Naive thymus-derived CD4-positive, alpha-beta T cell (primary cell): ENCODE data around the gene TSPAN3. TPM values are rescaled to one million over a fixed set of nuclear protein-coding genes. Genes with fewer than 3 reads are reported as not detected.
A peak's percentile ranks its signal among the peaks of the same experiment; 100 is the strongest.

Experiments used
- ATAC-seq: fragments of 150-1000 bp; cut with Tn5 transposase; 2 replicates; pipeline ENCODE4 v1.10.0; 2021; ENCODE audit warnings: mild to moderate bottlenecking, moderate library complexity
- CTCF ChIA-PET: fragments of 350-600 bp; sonication (Branson Sonifier 250); formaldehyde crosslinking; loops from one replicate; lab custom pipeline; 2021; ENCODE audit warnings: antibody characterized with exemption; lab: Charles Lee
- POLR2A ChIA-PET: fragments of 350-600 bp; sonication (Branson Sonifier 250); formaldehyde crosslinking; loops from one replicate; lab custom pipeline; 2021; ENCODE audit warnings: antibody characterized with exemption, inconsistent platforms; lab: Charles Lee
- DNase-seq, 9 donors: peaks; one replicate each; pipeline versions ENCODE4 v3.0.0 to v3.0.0-alpha.2; 2020 to 2022; ENCODE audit warnings: mixed read lengths in 1 of 9
- H3K27ac ChIP-seq: one replicate; pipeline ENCODE4 v1.7.0; 2013; ENCODE audit warnings: mild to moderate bottlenecking, low read depth, low read length, moderate library complexity
- H3K27me3 ChIP-seq, 2 donors: one replicate each; pipeline ENCODE4 v1.7.0; 2013; ENCODE audit warnings: low read length in 2 of 2, mild to moderate bottlenecking in 2 of 2, moderate library complexity in 2 of 2; ENCODE audit not compliant: control insufficient read depth in 2 of 2, insufficient read depth in 2 of 2
- H3K36me3 ChIP-seq, 3 experiments: 1 replicate in 2 of 3; 2 replicates in 1 of 3; pipeline ENCODE4 v1.7.0; 2013; ENCODE audit warnings: low read length in 3 of 3, mild to moderate bottlenecking in 3 of 3, moderate library complexity in 1 of 3; ENCODE audit not compliant: insufficient read depth in 3 of 3, control insufficient read depth in 2 of 3
- H3K4me1 ChIP-seq, 2 donors: one replicate each; pipeline ENCODE4 v1.7.0; 2013; ENCODE audit warnings: low read length in 2 of 2, mild to moderate bottlenecking in 2 of 2, moderate library complexity in 1 of 2; ENCODE audit not compliant: control insufficient read depth in 2 of 2, insufficient read depth in 2 of 2
- H3K4me3 ChIP-seq: 2 replicates; pipeline ENCODE4 v1.7.0; 2013; ENCODE audit warnings: mild to moderate bottlenecking, low read length
- H3K9me3 ChIP-seq, 3 experiments: 1 replicate in 2 of 3; 2 replicates in 1 of 3; pipeline ENCODE4 v1.7.0; 2013; ENCODE audit warnings: low read length in 3 of 3; ENCODE audit not compliant: control insufficient read depth in 2 of 3
- H3K27ac Mint-ChIP-seq, 9 donors: one replicate each; pipeline ENCODE4 v1.8.0; 2020 to 2022; ENCODE audit warnings: mixed read lengths in 9 of 9, mild to moderate bottlenecking in 8 of 9, moderate library complexity in 5 of 9, inconsistent platforms in 2 of 9
- H3K27me3 Mint-ChIP-seq, 5 donors: one replicate each; pipeline ENCODE4 v1.8.0; 2021 to 2022; ENCODE audit warnings: mixed read lengths in 5 of 5, mild to moderate bottlenecking in 1 of 5
- H3K36me3 Mint-ChIP-seq, 5 donors: one replicate each; pipeline ENCODE4 v1.8.0; 2020 to 2022; ENCODE audit warnings: mixed read lengths in 5 of 5, mild to moderate bottlenecking in 3 of 5, inconsistent platforms in 1 of 5
- H3K4me1 Mint-ChIP-seq, 7 donors: one replicate each; pipeline ENCODE4 v1.8.0; 2020 to 2022; ENCODE audit warnings: mixed read lengths in 7 of 7, mild to moderate bottlenecking in 3 of 7, inconsistent platforms in 1 of 7
- H3K4me3 Mint-ChIP-seq, 10 donors: one replicate each; pipeline ENCODE4 v1.8.0; 2020 to 2022; ENCODE audit warnings: mild to moderate bottlenecking in 10 of 10, mixed read lengths in 10 of 10, moderate library complexity in 6 of 10, inconsistent platforms in 2 of 10
- H3K9me3 Mint-ChIP-seq, 11 donors: one replicate each; pipeline ENCODE4 v1.8.0; 2020 to 2022; ENCODE audit warnings: mixed read lengths in 11 of 11, mild to moderate bottlenecking in 4 of 11, inconsistent platforms in 1 of 11, moderate library complexity in 1 of 11
- intact Hi-C, 2 donors: fragments of 100-400 bp; cut with micrococcal nuclease; formaldehyde crosslinking; loops; one replicate each; pipeline ENCODE4 v1.15.1; 2023
- polyA plus RNA-seq, 2 donors: library from polyadenylated mRNA; unstranded; fragments of 300-500 nt; fragmentation: Illumina TruSeq; gene quantifications; one replicate each; pipeline ENCODE4 v1.2.3, GENCODE V29; 2021
- total RNA-seq, 6 experiments: library from RNA in 5 of 6; stranded (reverse) in 5 of 6; gene quantifications; 1 replicate in 5 of 6; 2 replicates in 1 of 6; pipeline ENCODE4 v1.2.3 and lab custom pipeline; 2021 to 2026

The TSPAN3 gene
- total and polyA plus RNA-seq, 7 experiments from 2014 or later, result 17.5 to 101 (median 24.1) TPM

- H3K36me3 ChIP-seq, result no peaks in the 10 kb centered on the region
- POLR2A ChIA-PET, result no interaction called here
- no peaks in the 10 kb centered on the region for H3K27me3 Mint-ChIP-seq
- CTCF ChIA-PET, result no interaction called here
- H3K36me3 Mint-ChIP-seq, result peaks cover 0 to 13% (median 4%) of the 10 kb centered on the region in 5 donors
- no peak for ATAC-seq
- no peak overlapping the region for H3K27ac ChIP-seq
- H3K4me1 Mint-ChIP-seq, result peaks cover 0 to 2% (median 0%) of the 10 kb centered on the region in 7 donors
- H3K27ac Mint-ChIP-seq, result peak overlapping the region in 1 of 9 donors; percentile 6
- no peak overlapping the region for H3K4me3 ChIP-seq
- H3K9me3 Mint-ChIP-seq, result no peaks in the 10 kb centered on the region
- intact Hi-C loops, result no loop called here
- no peaks in the 10 kb centered on the region for H3K9me3 ChIP-seq
- no peaks in the 10 kb centered on the region for H3K27me3 ChIP-seq
- H3K4me1 ChIP-seq, result no peaks in the 10 kb centered on the region
- DNase-seq, result no peak
- no peak overlapping the region for H3K4me3 Mint-ChIP-seq
These were observed 40.9 kb upstream of the TSPAN3 start for GRCh38 chr15:77111789-77112188.

- H3K4me1 Mint-ChIP-seq, result peaks cover 0 to 9% (median 0%) of the 10 kb centered on the region in 7 donors
- DNase-seq, result peak in 6 of 9 donors; percentile 12 to 30 (median 21)
- Histone ChIP-seq H3K27ac (no peak overlapping the region), H3K9me3 (no peaks in the 10 kb centered on the region), H3K36me3 (no peaks in the 10 kb centered on the region), H3K4me1 (no peaks in the 10 kb centered on the region), H3K4me3 (no peak overlapping the region), H3K27me3 (no peaks in the 10 kb centered on the region)
- no peaks in the 10 kb centered on the region for H3K9me3 Mint-ChIP-seq
- ATAC-seq, result no peak
- no peak overlapping the region for H3K4me3 Mint-ChIP-seq
- no peaks in the 10 kb centered on the region for H3K27me3 Mint-ChIP-seq
- CTCF ChIA-PET, result interaction anchor here (0.7 to 1.6 kb wide), 4 partner anchors 51 to 436 kb away, joined by 3 to 8 read pairs (median 4); no protein-coding TSS in a partner anchor
- H3K27ac Mint-ChIP-seq, result peak overlapping the region in 1 of 9 donors; percentile 8
- intact Hi-C loops, result loop anchor here (1.0 to 2.0 kb wide), 3 partner anchors 390 to 436 kb away; no protein-coding TSS in a partner anchor
- H3K36me3 Mint-ChIP-seq, result peaks cover 0 to 2% (median 0%) of the 10 kb centered on the region in 5 donors
- POLR2A ChIA-PET, result interaction anchor here (1.7 kb wide), 1 partner anchor 113 kb away, joined by 4 read pairs; the partner anchor contains the start of gene PSTPIP1
These were observed 36.8 kb upstream of the TSPAN3 start for GRCh38 chr15:77107531-77108355.

- H3K27ac Mint-ChIP-seq, result no peak overlapping the region
These were observed 36.2 kb upstream of the TSPAN3 start for GRCh38 chr15:77107068-77107467.

GRCh38 chr15:77104155-77104554, 33.2 kb upstream of the TSPAN3 start:
- no peaks in the 10 kb centered on the region for H3K36me3 ChIP-seq
- no peaks in the 10 kb centered on the region for H3K9me3 ChIP-seq
- no peak overlapping the region for H3K27ac Mint-ChIP-seq
- ChIA-PET CTCF (no interaction called here), POLR2A (no interaction called here)
- DNase-seq, result no peak
- H3K36me3 Mint-ChIP-seq, result no peaks in the 10 kb centered on the region
- no peak for ATAC-seq
- H3K27me3 Mint-ChIP-seq, result no peaks in the 10 kb centered on the region
- H3K4me1 ChIP-seq, result no peaks in the 10 kb centered on the region
- peaks cover 0 to 9% (median 0%) of the 10 kb centered on the region in 7 donors for H3K4me1 Mint-ChIP-seq
- H3K4me3 ChIP-seq, result no peak overlapping the region
- no peak overlapping the region for H3K4me3 Mint-ChIP-seq
- H3K27me3 ChIP-seq, result no peaks in the 10 kb centered on the region
- H3K9me3 Mint-ChIP-seq, result no peaks in the 10 kb centered on the region
- intact Hi-C loops, result no loop called here
- H3K27ac ChIP-seq, result no peak overlapping the region

More at GRCh38 chr15:77107068-77107467, 36.2 kb upstream of the TSPAN3 start:
- ATAC-seq (no peak), DNase-seq (no peak)
- Histone ChIP-seq H3K27ac (no peak overlapping the region), H3K9me3 (no peaks in the 10 kb centered on the region), H3K27me3 (no peaks in the 10 kb centered on the region), H3K36me3 (no peaks in the 10 kb centered on the region), H3K4me1 (no peaks in the 10 kb centered on the region), H3K4me3 (no peak overlapping the region)
- Mint-ChIP-seq H3K4me3 (no peak overlapping the region), H3K4me1 (peaks cover 0 to 9% (median 0%) of the 10 kb centered on the region in 7 donors), H3K27me3 (no peaks in the 10 kb centered on the region), H3K9me3 (no peaks in the 10 kb centered on the region), H3K36me3 (no peaks in the 10 kb centered on the region)
- intact Hi-C loops, result loop anchor here (1.0 to 2.0 kb wide), 3 partner anchors 390 to 436 kb away; no protein-coding TSS in a partner anchor
- POLR2A ChIA-PET, result interaction anchor here (1.7 kb wide), 1 partner anchor 112 kb away, joined by 4 read pairs; the partner anchor contains the start of gene PSTPIP1
- CTCF ChIA-PET, result interaction anchor here (0.7 to 1.5 kb wide), 4 partner anchors 52 to 436 kb away, joined by 3 to 8 read pairs (median 4); no protein-coding TSS in a partner anchor

- no peaks in the 10 kb centered on the region for H3K4me1 ChIP-seq
- H3K27ac ChIP-seq, result no peak overlapping the region
- Mint-ChIP-seq H3K4me1 (peaks cover 0 to 9% (median 0%) of the 10 kb centered on the region in 7 donors), H3K27me3 (no peaks in the 10 kb centered on the region), H3K9me3 (no peaks in the 10 kb centered on the region), H3K27ac (peak overlapping the region in 1 of 9 donors; percentile 1), H3K36me3 (no peaks in the 10 kb centered on the region), H3K4me3 (no peak overlapping the region)
- H3K4me3 ChIP-seq, result no peak overlapping the region
- no peaks in the 10 kb centered on the region for H3K9me3 ChIP-seq
- ChIA-PET CTCF (no interaction called here), POLR2A (no interaction called here)
- intact Hi-C loops, result no loop called here
- DNase-seq, result no peak
- H3K36me3 ChIP-seq, result no peaks in the 10 kb centered on the region
- ATAC-seq, result no peak
- no peaks in the 10 kb centered on the region for H3K27me3 ChIP-seq
These were observed 29.0 kb upstream of the TSPAN3 start for GRCh38 chr15:77099741-77100463.

GRCh38 chr15:77098572-77098971, 27.7 kb upstream of the TSPAN3 start:
- Histone ChIP-seq H3K4me3 (no peak overlapping the region), H3K27me3 (no peaks in the 10 kb centered on the region), H3K4me1 (no peaks in the 10 kb centered on the region), H3K27ac (no peak overlapping the region), H3K9me3 (no peaks in the 10 kb centered on the region), H3K36me3 (no peaks in the 10 kb centered on the region)
- Mint-ChIP-seq H3K4me1 (peaks cover 0 to 3% (median 0%) of the 10 kb centered on the region in 7 donors), H3K36me3 (no peaks in the 10 kb centered on the region), H3K27me3 (no peaks in the 10 kb centered on the region), H3K9me3 (no peaks in the 10 kb centered on the region), H3K4me3 (no peak overlapping the region), H3K27ac (no peak overlapping the region)
- DNase-seq, result no peak
- ChIA-PET CTCF (no interaction called here), POLR2A (no interaction called here)
- no peak for ATAC-seq
- intact Hi-C loops, result no loop called here
